ENCODE data around the gene TPCN2. TPM values are rescaled to one million over a fixed set of nuclear protein-coding genes. Genes with fewer than 3 reads are reported as not detected.

The TPCN2 gene
- total RNA-seq, 2 donors from 2014 or later = 17.6 to 31.0 TPM

DNA sequence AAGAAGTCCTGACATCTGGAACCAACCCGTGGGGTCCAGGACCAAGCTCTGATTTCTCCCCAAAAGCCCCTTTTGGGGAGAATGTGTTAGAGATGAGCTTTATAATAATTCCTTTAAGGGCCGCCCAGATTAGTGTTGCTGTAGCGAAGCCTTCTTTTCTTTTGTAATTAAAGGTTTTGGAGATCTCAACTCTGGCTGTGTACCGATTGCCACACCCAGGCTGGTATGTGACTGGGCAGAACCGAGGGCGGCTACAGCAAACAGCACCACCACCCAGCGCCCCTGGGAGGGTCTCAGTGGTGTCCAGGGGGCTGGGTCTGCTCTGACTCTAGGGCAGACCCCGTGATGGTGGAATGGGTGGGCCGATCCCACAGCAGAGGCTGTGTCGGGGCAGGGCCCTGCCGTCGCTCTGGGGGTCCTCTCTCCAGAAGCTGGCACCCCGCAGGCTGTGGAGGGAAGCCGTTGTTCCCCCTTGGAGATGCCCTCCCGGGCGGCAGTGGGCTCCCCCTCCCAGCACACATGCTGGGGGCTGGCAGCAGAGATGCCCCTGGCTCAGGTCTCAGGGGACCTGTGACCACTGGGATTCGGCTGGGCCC lies 31.0 kb downstream of the TPCN2 start:
- TF ChIP-seq CTCF (IDR thresholded peaks at IDR 0.05) (no peak), POLR2A (IDR thresholded peaks at IDR 0.05) (no peak), POLR2AphosphoS5 (IDR thresholded peaks at IDR 0.05) (no peak)

DNA sequence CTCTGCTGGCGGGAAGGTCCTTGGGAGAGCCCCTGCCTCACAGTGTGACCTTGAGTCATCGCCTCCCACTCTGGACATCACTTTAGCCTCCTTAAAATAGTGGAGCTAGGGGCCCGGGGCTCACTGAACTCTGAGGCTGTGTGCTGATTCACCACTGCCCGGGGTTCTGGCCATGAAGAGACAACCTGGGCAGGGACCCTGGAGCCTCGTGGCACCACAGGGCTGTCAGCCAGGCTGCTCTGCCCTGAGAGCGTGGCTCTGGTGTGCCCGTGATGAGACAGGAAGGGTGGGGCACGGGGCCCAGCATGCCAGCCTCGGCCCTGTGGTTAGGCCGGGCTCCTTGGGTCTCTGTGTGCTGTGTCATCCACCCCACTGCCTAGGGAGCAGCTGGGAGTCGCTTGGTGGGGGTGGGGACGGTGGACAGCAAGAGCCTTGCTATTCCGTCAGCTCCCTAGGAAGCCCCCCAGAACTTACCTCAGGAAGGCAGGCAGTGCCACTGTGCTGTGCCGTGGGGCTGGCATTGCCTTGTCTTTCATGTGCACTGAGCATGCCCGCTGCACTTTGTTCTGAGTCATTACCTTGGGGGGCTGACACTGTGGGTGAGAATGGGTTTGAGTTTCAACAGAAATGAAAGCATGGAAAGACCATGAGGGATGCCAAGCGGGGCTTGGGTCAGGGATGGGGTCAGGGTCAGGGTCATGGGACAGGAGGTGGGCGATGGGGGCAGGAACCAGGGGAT lies 31.7 kb downstream of the TPCN2 start:
- TF ChIP-seq POLR2A (IDR thresholded peaks at IDR 0.05) (no peak), POLR2AphosphoS5 (IDR thresholded peaks at IDR 0.05) (no peak), CTCF (IDR thresholded peaks at IDR 0.05) (no peak)
- Histone ChIP-seq H3K4me1 (replicated peaks) (no peaks in the 10 kb centered on the region), H3K4me3 (no peak overlapping the region), H3K9me3 (no peaks in the 10 kb centered on the region), H3K27ac (no peak overlapping the region), H3K27me3 (replicated peaks; ENCODE audit: insufficient read depth) (no peaks in the 10 kb centered on the region), H3K36me3 (peaks cover 0 to 10% of the 10 kb centered on the region in 2 donors)
- whole genome bisulfite sequencing = 77% methylated on average over 14 of the region's 17 CpGs
- intact Hi-C loops (cut with DNase I) = loop anchor here (5.0 kb wide), 1 partner anchor 703 kb away; no protein-coding TSS in a partner anchor
- no peak for DNase-seq (ENCODE audit: low spot score)

More for the DNA sequence above, 31.0 kb downstream of the TPCN2 start:
- DNase-seq (ENCODE audit: low spot score) = no peak
- Histone ChIP-seq H3K27me3 (replicated peaks; ENCODE audit: insufficient read depth) (no peaks in the 10 kb centered on the region), H3K4me1 (replicated peaks) (no peaks in the 10 kb centered on the region), H3K4me3 (no peak overlapping the region), H3K36me3 (peaks cover 0 to 10% of the 10 kb centered on the region in 2 donors), H3K9me3 (no peaks in the 10 kb centered on the region), H3K27ac (no peak overlapping the region)
- intact Hi-C loops (cut with DNase I) = loop anchor here (5.0 kb wide), 1 partner anchor 702 kb away; no protein-coding TSS in a partner anchor
- WGBS = 86% methylated on average over 11 of the region's 17 CpGs

DNA sequence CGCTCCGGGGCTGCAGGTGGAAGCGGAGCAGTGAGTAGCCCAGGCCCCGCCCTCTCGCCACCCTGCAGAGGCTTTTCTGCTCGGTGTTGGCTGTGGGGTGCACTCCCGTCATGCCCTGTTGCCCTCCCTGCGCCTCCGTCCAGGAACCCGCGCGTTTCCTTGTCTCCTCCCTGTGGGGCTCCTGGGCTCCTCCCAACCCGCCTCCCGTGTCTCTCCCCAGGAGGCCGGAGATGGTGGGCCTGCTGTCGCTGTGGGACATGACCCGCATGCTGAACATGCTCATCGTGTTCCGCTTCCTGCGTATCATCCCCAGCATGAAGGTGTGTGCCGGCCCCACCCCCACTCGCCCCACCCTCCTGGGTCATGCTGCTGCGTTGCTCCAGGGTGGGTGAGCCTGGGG lies 32.4 kb downstream of the TPCN2 start:
- TF ChIP-seq POLR2AphosphoS5 (IDR thresholded peaks at IDR 0.05) = no peak
- TF ChIP-seq POLR2A (IDR thresholded peaks at IDR 0.05) = no peak
- TF ChIP-seq CTCF (IDR thresholded peaks at IDR 0.05) = no peak
- intact Hi-C loops (cut with DNase I) = loop anchor here (5.0 kb wide), 1 partner anchor 704 kb away; no protein-coding TSS in a partner anchor
- no peak for DNase-seq (ENCODE audit: low spot score)
- no peak overlapping the region for H3K27ac ChIP-seq
- H3K4me1 ChIP-seq (replicated peaks) = no peaks in the 10 kb centered on the region
- H3K36me3 ChIP-seq = peaks cover 0 to 10% of the 10 kb centered on the region in 2 donors
- 91% methylated on average over 23 of the region's 23 CpGs for WGBS
- H3K4me3 ChIP-seq = no peak overlapping the region
- no peaks in the 10 kb centered on the region for H3K9me3 ChIP-seq
- H3K27me3 ChIP-seq (replicated peaks; ENCODE audit: insufficient read depth) = no peaks in the 10 kb centered on the region

DNA sequence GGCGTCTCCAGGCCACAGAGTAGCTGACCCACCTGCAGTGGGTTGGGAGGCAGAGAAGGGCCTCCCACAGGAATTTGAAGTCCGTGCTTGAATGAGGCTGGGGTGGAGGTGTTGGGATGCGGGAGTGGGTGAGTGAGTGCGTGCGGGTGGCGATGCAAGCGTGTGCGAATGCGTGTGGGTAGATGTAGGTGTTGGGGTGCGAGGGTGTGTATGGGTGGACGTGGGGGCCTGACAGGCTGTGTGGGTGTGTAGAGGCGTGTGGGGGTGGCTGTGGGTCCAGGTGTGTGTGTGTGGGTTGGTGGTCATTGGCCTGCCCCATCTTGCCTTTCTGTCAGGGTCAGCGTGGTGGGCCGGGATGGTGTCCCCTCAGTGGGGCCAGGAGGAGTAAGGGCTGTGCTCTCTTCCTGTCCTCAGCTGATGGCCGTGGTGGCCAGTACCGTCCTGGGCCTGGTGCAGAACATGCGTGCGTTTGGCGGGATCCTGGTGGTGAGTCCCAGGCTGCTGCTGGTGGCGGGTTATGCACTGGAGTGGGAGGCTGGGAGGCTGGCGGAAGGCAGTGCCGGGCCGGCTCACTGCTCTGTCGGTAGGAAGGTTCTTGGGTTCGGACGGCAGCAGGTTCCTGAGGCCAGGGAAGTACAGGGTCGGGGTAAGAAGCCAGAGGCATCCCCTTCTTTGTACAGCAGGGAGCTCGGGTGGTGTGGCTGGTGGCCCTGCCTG lies 35.0 kb downstream of the TPCN2 start:
- 85% methylated on average over 28 of the region's 28 CpGs for WGBS
- intact Hi-C loops (cut with DNase I) = loop anchor here (5.0 kb wide), 1 partner anchor 706 kb away; no protein-coding TSS in a partner anchor

More for the DNA sequence above, 35.0 kb downstream of the TPCN2 start:
- no peak for DNase-seq (ENCODE audit: low spot score)
- Histone ChIP-seq H3K4me3 (no peak overlapping the region), H3K4me1 (replicated peaks) (no peaks in the 10 kb centered on the region), H3K9me3 (no peaks in the 10 kb centered on the region), H3K36me3 (peaks cover 0 to 7% of the 10 kb centered on the region in 2 donors), H3K27ac (no peak overlapping the region), H3K27me3 (replicated peaks; ENCODE audit: insufficient read depth) (no peaks in the 10 kb centered on the region)
- TF ChIP-seq POLR2A (IDR thresholded peaks at IDR 0.05) (no peak), CTCF (IDR thresholded peaks at IDR 0.05) (no peak), POLR2AphosphoS5 (IDR thresholded peaks at IDR 0.05) (no peak)
